HG03045 (cell line): ENCODE data around the gene WDR55.
"Not testable (repeated sequence)": the region's sequence is repeated elsewhere in the genome, so short reads cannot be mapped to it uniquely, and the experiment has no call there.

Experiments used
- ATAC-seq: cut with Tn5 transposase; IDR thresholded peaks from one replicate; pipeline ENCODE4 v1.9.1; 2021; ENCODE audit warnings: mild to moderate bottlenecking, moderate library complexity; ENCODE audit not compliant: unreplicated experiment

The WDR55 gene

GRCh38 chr5:140664359-140665119, at the start of gene WDR55:
WDR55 (plus strand) TSS chr5:140664904; CDS start chr5:140664913, 9 bp downstream.
- ATAC-seq, result peak; percentile 97

GRCh38 chr5:140622301-140622700, 42.4 kb upstream of the WDR55 start:
- ATAC-seq, result no peak

- not testable (repeated sequence) for ATAC-seq
Measured at GRCh38 chr5:140623061-140623460, 41.6 kb upstream of the WDR55 start.

GRCh38 chr5:140624886-140625285, 39.8 kb upstream of the WDR55 start:
- not testable (repeated sequence) for ATAC-seq

GRCh38 chr5:140627972-140628371, 36.7 kb upstream of the WDR55 start:
- no peak for ATAC-seq

GRCh38 chr5:140628711-140629110, 36.0 kb upstream of the WDR55 start:
- no peak for ATAC-seq

GRCh38 chr5:140630292-140631035, 34.2 kb upstream of the WDR55 start:
- no peak for ATAC-seq

GRCh38 chr5:140631036-140631417, 33.7 kb upstream of the WDR55 start:
- ATAC-seq, result no peak

- ATAC-seq, result peak; percentile 33
Measured at GRCh38 chr5:140631831-140632365, 32.8 kb upstream of the WDR55 start.

- peak; percentile 62 for ATAC-seq
Measured at GRCh38 chr5:140632366-140633020, 32.2 kb upstream of the WDR55 start.

GRCh38 chr5:140633021-140633471, 31.7 kb upstream of the WDR55 start, which contains the start of gene CD14:
CD14 (minus strand) TSS chr5:140633175; CDS start chr5:140633071, 104 bp downstream.
- ATAC-seq, result no peak

- ATAC-seq, result no peak
Measured at GRCh38 chr5:140633501-140633900, 31.2 kb upstream of the WDR55 start.

GRCh38 chr5:140634103-140634502, 30.6 kb upstream of the WDR55 start:
- no peak for ATAC-seq

GRCh38 chr5:140635291-140636257, 29.1 kb upstream of the WDR55 start:
- ATAC-seq, result no peak

- ATAC-seq, result no peak
Measured at GRCh38 chr5:140637371-140638100, 27.2 kb upstream of the WDR55 start.

GRCh38 chr5:140638898-140639147, 25.9 kb upstream of the WDR55 start:
- ATAC-seq, result not testable (repeated sequence)

GRCh38 chr5:140639148-140639981, 25.3 kb upstream of the WDR55 start, which contains the start of gene TMCO6:
TMCO6 (plus strand) TSS chr5:140639451; CDS start chr5:140639528, 77 bp downstream.
- peak; percentile 94 for ATAC-seq

- ATAC-seq, result no peak
Measured at GRCh38 chr5:140641716-140642115, 23.0 kb upstream of the WDR55 start.

- ATAC-seq, result no peak
Measured at GRCh38 chr5:140642718-140643117, 22.0 kb upstream of the WDR55 start.
